Measurements from ENCODE around the gene ACACA.

The ACACA gene

GRCh38 chr17:37386462-37386861, 20.2 kb downstream of the ACACA start:
- POLR2A ChIA-PET, result interaction anchor here (1.4 kb wide), 1 partner anchor 20 kb away, joined by 3 read pairs; the partner anchor contains the start of genes ACACA and TADA2A
- CTCF ChIA-PET, result interaction anchor here (0.6 to 2.7 kb wide), 4 partner anchors 10 to 108 kb away, joined by 3 to 17 read pairs (median 6); no protein-coding TSS in a partner anchor
- TF ChIP-seq FOXM1 (IDR thresholded peaks at IDR 0.05; ENCODE audit: borderline replicate concordance), result no peak
- no peak for TF ChIP-seq SUZ12 (IDR thresholded peaks at IDR 0.05)
- TF ChIP-seq ARNT (IDR thresholded peaks at IDR 0.05), result no peak
- no peak for TF ChIP-seq FOXA1 (IDR thresholded peaks at IDR 0.05)
- no peak for TF ChIP-seq CTBP1 (IDR thresholded peaks at IDR 0.05; ENCODE audit: borderline replicate concordance)
- TF ChIP-seq BHLHE40 (IDR thresholded peaks at IDR 0.05; ENCODE audit: borderline replicate concordance), result no peak
- no peak for TF ChIP-seq TARDBP (IDR thresholded peaks at IDR 0.05)
- TF ChIP-seq ELF4 (IDR thresholded peaks at IDR 0.05), result no peak
- no peak for TF ChIP-seq HDGF (IDR thresholded peaks at IDR 0.05; ENCODE audit: borderline replicate concordance)
- no peak for TF ChIP-seq SP1 (IDR thresholded peaks at IDR 0.05)
- TF ChIP-seq NFRKB (IDR thresholded peaks at IDR 0.05), result no peak
- TF ChIP-seq L3MBTL2 (conservative IDR thresholded peaks at IDR 0.05), result no peak
- no peak for TF ChIP-seq FOXK2 (IDR thresholded peaks at IDR 0.05)
- TF ChIP-seq ZNF384 (IDR thresholded peaks at IDR 0.05), result no peak
- TF ChIP-seq LEF1 (IDR thresholded peaks at IDR 0.05; ENCODE audit: borderline replicate concordance), result no peak
- no peak for DNase-seq (ENCODE audit: extremely low spot score)

GRCh38 chr17:37385474-37385990, 21.1 kb downstream of the ACACA start:
- no peak for TF ChIP-seq SP1 (IDR thresholded peaks at IDR 0.05)
- no peak for TF ChIP-seq PKNOX1 (IDR thresholded peaks at IDR 0.05)
- no peak for TF ChIP-seq ELF4 (IDR thresholded peaks at IDR 0.05)
- no peak for TF ChIP-seq FOXK2 (IDR thresholded peaks at IDR 0.05)
- TF ChIP-seq SUZ12 (IDR thresholded peaks at IDR 0.05), result no peak
- no peak for TF ChIP-seq ARNT (IDR thresholded peaks at IDR 0.05)
- no peak for TF ChIP-seq TARDBP (IDR thresholded peaks at IDR 0.05)
- TF ChIP-seq HDGF (IDR thresholded peaks at IDR 0.05; ENCODE audit: borderline replicate concordance), result no peak
- TF ChIP-seq NFRKB (IDR thresholded peaks at IDR 0.05), result no peak
- TF ChIP-seq LEF1 (IDR thresholded peaks at IDR 0.05; ENCODE audit: borderline replicate concordance), result no peak
- ChIA-PET POLR2A (interaction anchor here (0.8 to 1.4 kb wide), 3 partner anchors 12 to 27 kb away, joined by 3 to 4 read pairs (median 3); partner anchors contain the start of genes ACACA and TADA2A), CTCF (interaction anchor here (0.6 to 2.7 kb wide), 3 partner anchors 9 to 109 kb away, joined by 3 to 17 read pairs (median 8); no protein-coding TSS in a partner anchor)
- DNase-seq (ENCODE audit: extremely low spot score), result no peak

GRCh38 chr17:37384560-37385149, 22.0 kb downstream of the ACACA start:
- no peak for DNase-seq (ENCODE audit: extremely low spot score)
- ChIA-PET POLR2A (interaction anchor here (1.0 kb wide), 1 partner anchor 11 kb away, joined by 4 read pairs; no protein-coding TSS in a partner anchor), CTCF (interaction anchor here (2.7 kb wide), 1 partner anchor 11 kb away, joined by 17 read pairs; no protein-coding TSS in a partner anchor)
- TF ChIP-seq TARDBP (IDR thresholded peaks at IDR 0.05) (no peak), LEF1 (IDR thresholded peaks at IDR 0.05; ENCODE audit: borderline replicate concordance) (no peak)

- ChIA-PET POLR2A (interaction anchor here (1.7 kb wide), 1 partner anchor 25 kb away, joined by 5 read pairs; the partner anchor contains the start of genes ACACA and TADA2A), CTCF (no interaction called here)
- DNase-seq (ENCODE audit: extremely low spot score), result no peak
- no peak for TF ChIP-seq ARNT (IDR thresholded peaks at IDR 0.05)
- no peak for TF ChIP-seq FOXK2 (IDR thresholded peaks at IDR 0.05)
- no peak for TF ChIP-seq NFRKB (IDR thresholded peaks at IDR 0.05)
- no peak for TF ChIP-seq BHLHE40 (IDR thresholded peaks at IDR 0.05; ENCODE audit: borderline replicate concordance)
- TF ChIP-seq FOXM1 (IDR thresholded peaks at IDR 0.05; ENCODE audit: borderline replicate concordance), result no peak
- no peak for TF ChIP-seq PKNOX1 (IDR thresholded peaks at IDR 0.05)
- TF ChIP-seq ZNF384 (IDR thresholded peaks at IDR 0.05), result no peak
- no peak for TF ChIP-seq ELF4 (IDR thresholded peaks at IDR 0.05)
- no peak for TF ChIP-seq LEF1 (IDR thresholded peaks at IDR 0.05; ENCODE audit: borderline replicate concordance)
- no peak for TF ChIP-seq SUZ12 (IDR thresholded peaks at IDR 0.05)
- no peak for TF ChIP-seq TARDBP (IDR thresholded peaks at IDR 0.05)
- no peak for TF ChIP-seq CTBP1 (IDR thresholded peaks at IDR 0.05; ENCODE audit: borderline replicate concordance)
- no peak for TF ChIP-seq SP1 (IDR thresholded peaks at IDR 0.05)
- no peak for TF ChIP-seq L3MBTL2 (conservative IDR thresholded peaks at IDR 0.05)
- no peak for TF ChIP-seq HDGF (IDR thresholded peaks at IDR 0.05; ENCODE audit: borderline replicate concordance)
- no peak for TF ChIP-seq FOXA1 (IDR thresholded peaks at IDR 0.05)
These were observed 24.6 kb downstream of the ACACA start for GRCh38 chr17:37382056-37382455.

GRCh38 chr17:37375706-37376105, 30.9 kb downstream of the ACACA start, which contains the start of gene C17orf78:
TSS of gene C17orf78 (plus strand) at chr17:37375985. CDS start at chr17:37376093, 108 bp downstream.
- no peak for DNase-seq (ENCODE audit: extremely low spot score)
- ChIA-PET POLR2A (no interaction called here), CTCF (interaction anchor here (1.3 to 2.8 kb wide), 4 partner anchors 16 to 23 kb away, joined by 4 to 28 read pairs (median 6); no protein-coding TSS in a partner anchor)
- TF ChIP-seq BHLHE40 (IDR thresholded peaks at IDR 0.05; ENCODE audit: borderline replicate concordance) (no peak), L3MBTL2 (conservative IDR thresholded peaks at IDR 0.05) (no peak), SUZ12 (IDR thresholded peaks at IDR 0.05) (no peak), ELF4 (IDR thresholded peaks at IDR 0.05) (no peak), PKNOX1 (IDR thresholded peaks at IDR 0.05) (no peak), HDGF (IDR thresholded peaks at IDR 0.05; ENCODE audit: borderline replicate concordance) (no peak), FOXK2 (IDR thresholded peaks at IDR 0.05) (no peak), ARNT (IDR thresholded peaks at IDR 0.05) (no peak), CTBP1 (IDR thresholded peaks at IDR 0.05; ENCODE audit: borderline replicate concordance) (no peak)

All from HEK293T (cell line).